Measurements from ENCODE around the gene WDFY4.

The WDFY4 gene

DNA sequence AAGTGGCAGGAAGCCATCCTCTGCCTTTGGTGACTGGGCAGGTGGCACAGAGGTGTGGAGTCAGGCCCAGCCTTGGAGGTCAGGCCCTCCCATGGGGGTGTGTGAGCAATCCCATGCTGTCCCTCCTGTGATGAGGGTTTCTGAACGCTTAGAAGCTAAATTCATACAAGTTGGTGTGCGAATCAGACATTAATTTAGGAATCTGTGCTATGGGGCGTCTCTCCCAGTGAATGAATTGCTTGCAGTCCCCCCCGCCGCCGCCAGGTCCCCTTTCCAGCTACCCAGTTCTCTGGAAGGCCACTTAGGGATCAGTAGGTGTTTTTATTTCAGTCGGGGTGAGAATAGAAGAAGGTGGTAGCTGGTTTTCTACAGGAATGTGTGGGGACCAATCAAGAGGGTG, 217.4 kb downstream of the WDFY4 start:
- TF ChIP-seq, protein P1, sequence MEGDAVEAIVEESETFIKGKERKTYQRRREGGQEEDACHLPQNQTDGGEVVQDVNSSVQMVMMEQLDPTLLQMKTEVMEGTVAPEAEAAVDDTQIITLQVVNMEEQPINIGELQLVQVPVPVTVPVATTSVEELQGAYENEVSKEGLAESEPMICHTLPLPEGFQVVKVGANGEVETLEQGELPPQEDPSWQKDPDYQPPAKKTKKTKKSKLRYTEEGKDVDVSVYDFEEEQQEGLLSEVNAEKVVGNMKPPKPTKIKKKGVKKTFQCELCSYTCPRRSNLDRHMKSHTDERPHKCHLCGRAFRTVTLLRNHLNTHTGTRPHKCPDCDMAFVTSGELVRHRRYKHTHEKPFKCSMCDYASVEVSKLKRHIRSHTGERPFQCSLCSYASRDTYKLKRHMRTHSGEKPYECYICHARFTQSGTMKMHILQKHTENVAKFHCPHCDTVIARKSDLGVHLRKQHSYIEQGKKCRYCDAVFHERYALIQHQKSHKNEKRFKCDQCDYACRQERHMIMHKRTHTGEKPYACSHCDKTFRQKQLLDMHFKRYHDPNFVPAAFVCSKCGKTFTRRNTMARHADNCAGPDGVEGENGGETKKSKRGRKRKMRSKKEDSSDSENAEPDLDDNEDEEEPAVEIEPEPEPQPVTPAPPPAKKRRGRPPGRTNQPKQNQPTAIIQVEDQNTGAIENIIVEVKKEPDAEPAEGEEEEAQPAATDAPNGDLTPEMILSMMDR (IDR thresholded peaks at IDR 0.05; ENCODE audit: control insufficient read depth, extremely low read depth, insufficient read depth) = no peak
- no peak for DNase-seq (ENCODE audit: low read depth)
- no peak overlapping the region for H3K4me3 ChIP-seq (ENCODE audit: low read depth, low read length)

DNA sequence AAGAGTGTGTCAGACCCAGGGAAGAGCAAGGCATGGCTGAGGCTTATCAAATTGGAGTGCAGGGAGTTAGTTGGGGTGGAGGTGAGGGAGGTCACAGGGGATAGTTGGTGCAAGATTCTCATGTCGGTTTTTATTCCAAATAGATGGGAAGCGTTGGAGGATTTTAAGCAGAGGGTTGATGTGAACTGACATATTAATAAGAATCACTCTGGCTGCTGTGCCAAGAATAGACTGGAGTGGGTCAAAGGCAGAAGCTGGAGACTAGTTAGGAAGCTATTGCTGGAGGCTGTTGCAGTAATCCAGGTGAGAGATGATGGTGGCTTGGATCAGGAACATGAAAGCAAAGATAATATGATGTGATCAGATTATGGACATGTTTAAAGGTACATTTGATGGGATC, 218.5 kb downstream of the WDFY4 start:
- TF ChIP-seq, protein P1 (IDR thresholded peaks at IDR 0.05; ENCODE audit: control insufficient read depth, extremely low read depth, insufficient read depth) = no peak
- no peak overlapping the region for H3K4me3 ChIP-seq (ENCODE audit: low read depth, low read length)

DNA sequence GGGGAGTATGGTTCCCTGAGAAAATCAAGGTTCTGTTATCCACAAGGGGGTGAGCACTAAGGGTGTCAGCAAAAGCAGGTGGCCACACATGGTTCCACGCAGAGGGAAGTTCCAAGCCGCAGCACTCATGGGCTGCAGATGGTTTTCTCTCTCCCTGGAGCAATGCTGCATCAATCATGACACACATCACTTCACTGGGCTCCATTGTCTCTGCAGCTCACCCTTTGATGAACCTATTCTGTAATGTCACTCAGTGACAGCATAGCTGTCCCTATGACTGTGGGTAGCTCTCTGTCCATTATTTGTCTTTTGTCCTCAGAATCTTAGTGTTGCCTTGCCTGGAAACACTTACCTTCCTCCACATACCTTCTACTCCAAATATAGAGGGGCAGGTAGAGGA, 220.2 kb downstream of the WDFY4 start:
- TF ChIP-seq, protein P1 (IDR thresholded peaks at IDR 0.05; ENCODE audit: control insufficient read depth, extremely low read depth, insufficient read depth) = no peak
- DNase-seq (ENCODE audit: low read depth) = no peak
- no peak overlapping the region for H3K4me3 ChIP-seq (ENCODE audit: low read depth, low read length)

More for the DNA sequence above, 218.5 kb downstream of the WDFY4 start:
- no peak for DNase-seq (ENCODE audit: low read depth)

DNA sequence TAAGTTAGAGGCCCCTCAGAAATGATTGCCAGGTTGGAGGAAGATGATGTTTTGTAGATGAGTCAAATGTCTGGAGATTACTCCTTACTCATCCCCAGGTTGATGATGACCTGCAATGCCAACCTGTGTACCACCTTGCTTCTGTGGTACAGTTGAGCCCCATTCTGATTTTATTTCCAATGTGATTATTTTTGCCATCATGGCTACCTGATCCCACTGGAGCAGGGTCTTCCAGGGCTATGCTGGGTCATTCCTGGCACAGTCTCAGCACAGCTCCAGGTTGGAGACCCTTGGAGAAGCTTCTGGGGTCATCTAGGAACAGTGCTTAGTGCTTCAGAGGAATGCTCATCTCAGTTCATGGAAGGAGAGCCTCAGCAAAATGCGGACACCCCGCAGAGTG, 220.6 kb downstream of the WDFY4 start:
- H3K4me3 ChIP-seq (ENCODE audit: low read depth, low read length) = no peak overlapping the region

DNA sequence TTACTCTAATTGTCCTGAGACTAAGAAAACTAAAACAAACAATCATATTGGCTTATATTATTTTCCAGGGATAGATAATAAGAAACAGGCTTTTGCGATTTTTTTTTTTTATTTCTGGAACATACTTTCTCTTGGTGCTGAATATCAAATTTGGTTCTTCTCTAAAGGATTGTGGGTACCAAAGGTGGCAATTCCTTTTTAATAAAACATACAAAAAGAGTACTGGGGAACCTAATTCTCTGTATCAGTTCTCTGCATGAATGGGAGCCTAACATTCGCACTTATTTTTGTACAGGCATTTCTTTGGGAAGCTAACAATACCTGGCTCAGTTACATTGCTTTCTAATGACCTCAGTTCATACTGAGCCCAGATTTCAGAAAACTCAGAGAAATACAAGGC, 222.2 kb downstream of the WDFY4 start:
- H3K4me3 ChIP-seq (ENCODE audit: low read depth, low read length) = no peak overlapping the region
- TF ChIP-seq, protein P1 (IDR thresholded peaks at IDR 0.05; ENCODE audit: control insufficient read depth, extremely low read depth, insufficient read depth) = no peak
- no peak for DNase-seq (ENCODE audit: low read depth)

More for the DNA sequence above, 220.6 kb downstream of the WDFY4 start:
- no peak for DNase-seq (ENCODE audit: low read depth)
- TF ChIP-seq, protein P1 (IDR thresholded peaks at IDR 0.05; ENCODE audit: control insufficient read depth, extremely low read depth, insufficient read depth) = no peak

DNA sequence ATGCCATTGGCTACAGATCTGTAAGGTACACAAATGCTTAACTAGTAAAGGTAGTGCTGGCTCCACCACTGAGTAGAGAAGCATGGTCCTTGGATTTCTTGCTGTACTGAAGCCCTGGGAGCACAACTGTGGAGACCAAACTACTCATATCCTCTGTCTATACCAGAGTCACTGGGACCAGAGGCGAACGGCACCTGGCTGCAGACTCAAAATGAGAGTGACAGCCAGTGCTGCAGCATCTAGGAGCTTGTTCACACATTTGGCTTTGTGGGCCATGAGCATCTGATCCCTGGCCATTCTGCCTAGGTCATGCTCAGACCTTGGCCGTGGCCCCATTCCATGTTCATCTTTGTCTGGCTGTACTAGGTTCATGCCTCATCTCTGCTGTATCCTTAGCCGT, 223.1 kb downstream of the WDFY4 start:
- no peak overlapping the region for H3K4me3 ChIP-seq (ENCODE audit: low read depth, low read length)
- TF ChIP-seq, protein P1 (IDR thresholded peaks at IDR 0.05; ENCODE audit: control insufficient read depth, extremely low read depth, insufficient read depth) = no peak
- no peak for DNase-seq (ENCODE audit: low read depth)

DNA sequence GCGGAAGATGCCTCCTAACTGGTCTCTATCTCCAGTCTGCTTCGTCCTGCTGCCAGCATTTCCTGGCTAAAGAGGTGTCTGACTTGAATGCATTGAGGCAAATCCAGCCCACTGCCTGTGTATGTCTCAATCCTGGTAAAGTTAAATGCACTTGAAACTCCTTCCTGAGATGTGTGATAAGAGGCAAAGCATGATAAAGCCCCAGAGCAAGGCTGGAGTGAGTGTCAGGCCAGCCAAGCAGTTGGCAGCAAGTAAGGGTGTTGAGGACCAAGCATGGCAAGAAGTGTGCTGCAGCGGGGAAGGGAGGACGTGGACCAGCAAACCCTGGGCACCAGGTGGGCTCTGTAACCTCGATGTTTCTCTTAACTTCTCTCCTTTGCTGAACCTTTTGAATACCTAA, 225.9 kb downstream of the WDFY4 start:
- H3K4me3 ChIP-seq (ENCODE audit: low read depth, low read length) = no peak overlapping the region
- DNase-seq (ENCODE audit: low read depth) = no peak
- TF ChIP-seq, protein P1 (IDR thresholded peaks at IDR 0.05; ENCODE audit: control insufficient read depth, extremely low read depth, insufficient read depth) = no peak

Measured in LNCaP clone FGC (cell line).